PC-3 (cell line): ENCODE measurements around the gene RGS17.
"Not testable (repeated sequence)": the region's sequence is repeated elsewhere in the genome, so short reads cannot be mapped to it uniquely, and the experiment has no call there.

ENCODE experiments used
- EZH2 ChIP-seq: fragments of 300-600 bp; sonication (generic); IDR thresholded peaks from one replicate; pipeline ENCODE4 v1.6.1; 2017; ENCODE audit warnings: antibody characterized with exemption, mild to moderate bottlenecking, low read length; ENCODE audit not compliant: unreplicated experiment
- EZH2phosphoT487 ChIP-seq: fragments of 300-600 bp; sonication (generic); IDR thresholded peaks from 2 replicates; pipeline ENCODE4 v1.6.1; 2018; ENCODE audit warnings: mild to moderate bottlenecking, antibody characterized with exemption, low read length, borderline replicate concordance
- TF ChIP-seq, protein P1 (sequence below): fragments of 300-600 bp; sonication (generic); conservative IDR thresholded peaks from 2 replicates; pipeline ENCODE4 v1.5.1; 2017; ENCODE audit warnings: antibody characterized with exemption, low read depth, mild to moderate bottlenecking, low read length

DNA sequence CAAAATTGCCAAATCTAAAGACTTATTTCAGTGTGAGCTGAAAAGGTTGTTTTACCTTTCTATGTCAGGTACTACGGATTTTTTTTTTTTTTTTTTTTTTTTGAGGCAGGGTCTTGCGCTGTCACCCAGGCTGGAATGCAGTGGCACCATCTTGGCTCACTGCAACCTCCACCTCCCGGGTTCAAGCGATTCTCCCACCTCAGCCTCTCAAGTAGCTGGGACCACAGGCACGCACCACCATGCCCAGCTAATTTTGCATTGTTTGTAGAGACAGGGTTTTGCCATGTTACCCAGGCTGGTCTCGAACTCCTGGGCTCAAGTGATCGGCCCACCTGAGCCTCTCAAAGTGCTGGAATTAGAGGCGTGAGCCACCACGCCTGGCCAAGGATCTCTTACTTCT lies 130.3 kb downstream of the RGS17 start:
- TF ChIP-seq, protein P1, sequence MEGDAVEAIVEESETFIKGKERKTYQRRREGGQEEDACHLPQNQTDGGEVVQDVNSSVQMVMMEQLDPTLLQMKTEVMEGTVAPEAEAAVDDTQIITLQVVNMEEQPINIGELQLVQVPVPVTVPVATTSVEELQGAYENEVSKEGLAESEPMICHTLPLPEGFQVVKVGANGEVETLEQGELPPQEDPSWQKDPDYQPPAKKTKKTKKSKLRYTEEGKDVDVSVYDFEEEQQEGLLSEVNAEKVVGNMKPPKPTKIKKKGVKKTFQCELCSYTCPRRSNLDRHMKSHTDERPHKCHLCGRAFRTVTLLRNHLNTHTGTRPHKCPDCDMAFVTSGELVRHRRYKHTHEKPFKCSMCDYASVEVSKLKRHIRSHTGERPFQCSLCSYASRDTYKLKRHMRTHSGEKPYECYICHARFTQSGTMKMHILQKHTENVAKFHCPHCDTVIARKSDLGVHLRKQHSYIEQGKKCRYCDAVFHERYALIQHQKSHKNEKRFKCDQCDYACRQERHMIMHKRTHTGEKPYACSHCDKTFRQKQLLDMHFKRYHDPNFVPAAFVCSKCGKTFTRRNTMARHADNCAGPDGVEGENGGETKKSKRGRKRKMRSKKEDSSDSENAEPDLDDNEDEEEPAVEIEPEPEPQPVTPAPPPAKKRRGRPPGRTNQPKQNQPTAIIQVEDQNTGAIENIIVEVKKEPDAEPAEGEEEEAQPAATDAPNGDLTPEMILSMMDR, result not testable (repeated sequence)
- not testable (repeated sequence) for TF ChIP-seq EZH2, EZH2phosphoT487
